ENCODE data around the gene DNAJC21. TPM values are rescaled to one million over a fixed set of nuclear protein-coding genes. Genes with fewer than 3 reads are reported as not detected.

DNAJC21 gene
- total and polyA plus RNA-seq, 9 of the 15 experiments (the other 6 are each of a cell fraction or from before 2014, with no cell fraction given), result 26.6 to 105 (median 70.7) TPM

GRCh38 chr5:34915139-34915855 is 14.1 kb upstream of the DNAJC21 start, which contains the start of the genes BRIX1 and RAD1 (continued):
- no peak for TF ChIP-seq ZNF280B (CRISPR knock-in tag; IDR thresholded peaks at IDR 0.05)
- TF ChIP-seq XRCC4 (IDR thresholded peaks at IDR 0.05; ENCODE audit: extremely low read depth, insufficient read depth, insufficient read length), result no peak
- no peak; the same call in 1 of the 2 replicates for TF ChIP-seq ZNF511 (CRISPR knock-in tag; IDR thresholded peaks at IDR 0.05)
- TF ChIP-seq GABPB2 (CRISPR knock-in tag; conservative IDR thresholded peaks at IDR 0.05), result no peak
- peak; percentile 76; the same call in 1 of the 2 replicates for TF ChIP-seq ATF6 (CRISPR knock-in tag; IDR thresholded peaks at IDR 0.05)
- peak; percentile 57 for TF ChIP-seq RBM39 (optimal IDR thresholded peaks at IDR 0.05; ENCODE audit: low read depth, low read length)
- no peak for TF ChIP-seq ZEB2 (IDR thresholded peaks at IDR 0.05)
- TF ChIP-seq ELF1 (tag; IDR thresholded peaks at IDR 0.05), result peak; percentile 94
- TF ChIP-seq ASH1L (IDR thresholded peaks at IDR 0.05; ENCODE audit: borderline replicate concordance, low read depth, partially characterized antibody), result peak; percentile 47
- TF ChIP-seq ZNF274 (IDR thresholded peaks at IDR 0.05; ENCODE audit: borderline replicate concordance, low read depth, low read length), result no peak
- TF ChIP-seq HOXB6 (CRISPR knock-in tag; IDR thresholded peaks at IDR 0.05; ENCODE audit: borderline replicate concordance), result no peak
- 0 out of 2 replicates have a peak, but pooled peaks have one; percentile 15 for TF ChIP-seq SMC3 (conservative IDR thresholded peaks at IDR 0.05; ENCODE audit: insufficient read depth, low read depth, low read length)
- peak; percentile 96 for TF ChIP-seq CREB3L1 (IDR thresholded peaks at IDR 0.05; ENCODE audit: borderline replicate concordance, low read depth)
- TF ChIP-seq NCOA1 (IDR thresholded peaks at IDR 0.05; ENCODE audit: low read depth), result peak; percentile 15; the same call in 1 of the 2 replicates
- no peak for TF ChIP-seq ATF4 (CRISPR knock-in tag; IDR thresholded peaks at IDR 0.05)
- TF ChIP-seq BRF1 (IDR thresholded peaks at IDR 0.05; ENCODE audit: borderline replicate concordance, extremely low read depth, insufficient read length), result no peak
- no peak for TF ChIP-seq RBM17 (IDR thresholded peaks at IDR 0.05; ENCODE audit: borderline replicate concordance, low read depth, low read length)
- TF ChIP-seq RBBP5 (IDR thresholded peaks at IDR 0.05; ENCODE audit: borderline replicate concordance, insufficient read depth, low read length, poor library complexity, severe bottlenecking), result peak; percentile 89
- no peak for TF ChIP-seq ZNF224 (CRISPR knock-in tag; IDR thresholded peaks at IDR 0.05)
- TF ChIP-seq TOE1 (IDR thresholded peaks at IDR 0.05; ENCODE audit: borderline replicate concordance), result peak; percentile 84
- no peak for TF ChIP-seq TOE1 (CRISPR knock-in tag; IDR thresholded peaks at IDR 0.05; ENCODE audit: borderline replicate concordance, low read depth)
